GM21723 (cell line): ENCODE data around the gene ATRIP.

Source experiments
- ATAC-seq: cut with Tn5 transposase; IDR thresholded peaks from one replicate; pipeline ENCODE4 v1.9.1; 2021; ENCODE audit warnings: mild to moderate bottlenecking, moderate library complexity; ENCODE audit not compliant: unreplicated experiment

Gene ATRIP

DNA sequence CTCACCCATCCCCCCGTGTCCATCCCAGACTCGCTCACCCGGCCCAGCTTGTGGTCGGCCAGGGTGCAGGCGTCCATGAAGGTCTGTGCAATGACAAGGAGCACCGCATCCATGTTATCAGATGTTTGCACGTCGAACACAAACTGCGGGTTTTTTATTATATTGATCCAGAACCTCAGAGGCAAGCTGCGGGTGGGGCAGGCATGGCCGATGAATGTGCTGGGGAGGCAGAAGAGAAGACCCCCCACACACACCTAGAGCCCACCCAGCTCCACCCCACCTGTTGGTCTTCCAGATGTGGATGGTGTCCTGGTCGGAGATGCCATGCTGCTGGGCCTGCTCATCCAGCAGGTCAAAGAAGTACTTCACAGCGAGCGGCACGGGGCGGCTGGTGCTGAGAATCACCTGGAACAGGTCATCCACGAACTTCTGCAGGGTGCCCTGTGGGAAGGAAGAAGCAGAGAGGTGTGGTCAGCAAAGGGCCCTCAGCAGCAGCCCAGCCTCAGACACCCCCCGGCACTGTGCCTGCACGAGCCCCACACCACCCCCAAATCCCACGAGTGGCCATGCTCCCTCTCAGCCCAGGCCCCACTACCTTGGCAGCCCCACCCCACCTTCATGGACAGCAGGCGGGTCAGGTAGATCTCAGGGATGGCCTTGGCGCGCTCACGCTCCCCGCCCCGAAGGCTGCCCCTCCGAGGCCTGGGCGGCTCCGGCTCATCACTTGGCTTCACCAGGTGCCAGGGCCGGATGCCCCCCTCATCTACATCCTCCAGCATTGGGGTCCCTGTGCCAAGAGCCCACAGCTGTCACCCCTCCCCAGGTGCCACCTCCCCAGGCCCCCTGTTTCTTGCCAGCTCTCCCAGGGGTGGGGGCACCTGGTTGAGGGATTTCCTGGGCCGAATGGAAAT, 37.0 kb upstream of the ATRIP start:
- no peak for ATAC-seq

DNA sequence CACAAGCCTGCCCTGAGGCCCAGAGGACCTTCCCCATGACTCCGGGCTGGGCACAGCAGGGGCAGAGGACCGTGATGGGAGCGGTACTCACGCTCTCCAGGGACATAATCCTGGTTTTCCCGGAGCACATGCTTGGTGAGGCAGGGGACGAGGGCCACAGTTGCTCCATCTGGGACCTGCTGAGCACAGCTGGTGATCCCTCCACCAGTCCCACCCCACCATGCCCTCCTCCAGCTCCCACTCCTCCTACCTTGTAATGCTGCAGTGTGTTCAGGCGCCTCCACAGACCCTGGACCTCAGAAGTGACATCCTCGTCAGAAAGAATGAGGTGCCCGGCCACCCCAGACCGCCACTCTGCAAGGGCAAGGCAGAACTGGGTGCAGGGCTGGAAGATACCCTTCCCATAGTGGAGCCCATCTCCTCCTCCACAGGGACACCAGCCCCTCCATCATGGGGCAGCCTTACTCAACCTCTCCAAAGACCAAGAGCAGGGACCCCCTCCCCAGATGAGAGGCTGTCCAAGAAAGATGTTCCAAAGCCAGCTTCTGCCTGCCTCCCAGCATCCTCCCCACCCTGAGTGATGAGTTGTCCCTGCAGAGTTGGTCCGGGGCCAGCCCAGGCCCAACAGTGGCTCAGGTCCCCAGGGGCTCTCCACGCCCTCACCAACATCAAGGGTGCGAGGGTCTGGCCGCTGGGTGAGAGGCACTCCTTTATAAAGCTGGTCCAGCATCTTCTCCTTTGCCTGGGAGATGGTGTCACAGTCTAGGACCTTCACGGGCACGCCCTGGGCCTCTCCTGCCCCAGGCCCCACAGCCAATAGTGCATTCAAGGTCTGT, 36.1 kb upstream of the ATRIP start:
- no peak for ATAC-seq

DNA sequence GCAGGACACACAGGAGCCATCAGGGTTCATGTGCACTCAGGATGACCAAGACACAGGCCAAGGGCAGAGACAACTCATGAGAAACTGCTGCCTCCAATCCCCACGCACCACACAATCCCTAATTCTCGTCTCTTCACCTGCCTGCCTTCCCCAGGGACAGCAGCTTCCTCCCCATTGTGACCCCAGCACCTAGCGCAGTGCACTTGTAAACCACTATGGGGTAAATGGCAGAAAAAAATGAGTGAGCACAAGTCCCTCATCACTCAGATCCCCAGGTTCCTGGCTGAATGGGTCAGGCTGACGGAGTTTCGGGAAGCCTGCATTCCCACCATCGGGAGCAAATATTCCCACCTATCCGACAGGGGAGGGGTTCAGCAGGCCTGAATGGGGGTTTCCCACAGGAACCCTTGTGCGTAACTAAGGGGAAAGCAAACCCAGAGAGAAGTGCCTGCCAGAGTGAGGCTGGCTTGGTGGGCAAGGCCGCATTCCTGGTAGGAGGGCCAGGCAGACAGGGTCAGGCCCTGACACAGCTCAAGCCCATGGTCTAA, 35.4 kb upstream of the ATRIP start:
- ATAC-seq, result no peak

DNA sequence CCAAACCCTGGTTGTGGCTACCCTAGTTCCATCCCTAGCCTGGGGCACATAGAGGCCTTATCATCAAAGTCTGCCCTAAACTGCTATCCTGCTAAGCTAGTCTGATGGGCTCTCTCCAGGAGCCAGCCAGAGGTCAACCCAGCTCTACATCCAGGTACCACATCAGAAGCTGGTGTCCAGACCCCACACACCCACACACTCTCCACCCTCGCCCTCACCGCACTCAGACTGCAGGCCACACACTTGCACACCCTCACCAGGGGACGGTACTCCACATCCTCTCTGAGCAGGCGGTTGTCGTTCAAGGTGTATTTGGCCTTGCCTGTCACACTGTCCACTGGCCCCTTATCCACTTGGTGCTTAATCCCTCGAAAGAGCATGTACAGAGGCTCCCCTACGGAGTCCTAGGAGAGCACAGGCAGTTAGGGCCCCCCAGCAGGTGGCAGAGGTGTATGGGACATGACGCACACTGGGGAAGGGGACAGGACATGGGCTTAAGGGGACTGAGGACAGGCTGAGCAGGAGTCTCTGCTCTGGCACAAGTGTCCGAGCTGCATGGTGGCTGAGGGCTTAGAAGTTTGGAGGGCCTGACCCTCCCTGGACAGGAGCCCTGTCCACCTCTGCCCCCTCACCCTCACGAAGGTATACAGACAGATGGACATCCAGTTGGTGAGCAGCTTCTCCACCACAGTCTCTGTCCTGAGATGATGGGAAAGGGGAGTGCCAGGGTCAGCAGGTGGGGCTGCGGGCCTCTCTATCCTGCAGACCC, 34.7 kb upstream of the ATRIP start:
- ATAC-seq, result no peak

DNA sequence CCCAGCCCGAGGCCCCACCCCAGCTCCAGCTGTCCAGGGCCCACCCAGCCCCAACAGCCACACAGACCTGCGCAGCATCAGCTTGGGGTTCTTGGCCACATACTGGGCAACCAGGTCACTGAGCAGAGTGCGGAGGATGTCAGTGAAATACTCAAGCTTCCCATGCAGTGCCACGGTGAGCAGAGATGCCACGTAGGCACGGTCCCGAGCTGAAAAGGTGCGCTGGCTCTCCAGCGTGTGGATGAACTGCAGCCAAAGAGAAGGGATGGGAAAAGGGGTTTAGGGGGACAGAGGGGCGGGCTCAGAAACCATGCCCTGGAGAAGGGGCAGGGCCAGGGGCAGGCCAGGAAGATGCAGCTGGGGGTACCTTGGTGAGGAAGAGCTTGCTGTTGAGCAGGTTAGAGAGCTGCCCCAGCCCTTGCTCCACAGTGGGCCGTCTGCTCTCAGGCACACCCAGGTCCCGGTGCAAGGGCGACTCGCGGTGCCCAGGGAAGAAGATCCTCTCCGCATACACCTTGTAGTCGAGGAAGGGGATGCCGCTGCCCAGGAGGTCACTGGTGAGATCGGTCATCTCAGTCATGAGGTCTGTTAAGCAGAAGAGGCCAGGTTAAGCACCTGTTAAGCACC, 34.0 kb upstream of the ATRIP start:
- no peak for ATAC-seq

DNA sequence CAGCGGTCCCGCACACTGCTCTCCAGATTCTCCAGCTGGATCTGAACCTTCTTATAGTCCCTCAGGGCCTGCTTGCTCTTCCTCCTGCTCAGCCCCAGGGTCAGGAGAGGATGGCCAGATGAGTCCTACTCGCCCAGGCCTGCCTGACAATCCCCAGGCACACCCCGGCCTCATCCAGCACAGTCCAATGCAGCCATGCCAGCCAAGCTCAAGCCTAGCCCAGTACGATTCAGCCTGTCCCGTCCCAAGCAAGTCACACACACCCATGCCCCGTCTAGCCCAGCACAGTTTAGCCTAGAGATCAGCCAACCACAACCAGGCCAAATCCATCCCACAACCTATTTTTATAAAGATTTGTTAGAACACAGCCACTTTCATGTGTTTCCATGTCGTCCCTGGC, 33.5 kb upstream of the ATRIP start:
- ATAC-seq, result no peak

DNA sequence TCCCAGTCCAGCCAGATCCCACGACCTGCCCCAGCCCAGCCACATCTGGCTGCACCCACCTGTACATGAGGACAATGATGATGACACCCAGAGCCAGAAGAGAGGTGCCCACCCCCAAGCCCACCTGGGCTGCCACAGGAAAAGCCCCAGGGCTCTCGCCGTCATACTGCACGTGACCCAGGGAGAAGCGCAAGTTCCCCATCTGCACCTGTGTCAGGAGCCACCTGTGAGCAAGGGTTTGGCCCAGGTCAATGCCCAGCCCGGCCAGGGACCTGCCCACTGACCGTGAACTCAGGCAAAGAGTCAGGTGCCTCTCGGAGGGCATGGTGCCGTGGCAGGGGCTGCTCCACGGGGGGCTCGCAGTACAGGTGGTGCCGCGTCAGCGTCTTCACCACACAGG, 32.9 kb upstream of the ATRIP start:
- ATAC-seq, result no peak

DNA sequence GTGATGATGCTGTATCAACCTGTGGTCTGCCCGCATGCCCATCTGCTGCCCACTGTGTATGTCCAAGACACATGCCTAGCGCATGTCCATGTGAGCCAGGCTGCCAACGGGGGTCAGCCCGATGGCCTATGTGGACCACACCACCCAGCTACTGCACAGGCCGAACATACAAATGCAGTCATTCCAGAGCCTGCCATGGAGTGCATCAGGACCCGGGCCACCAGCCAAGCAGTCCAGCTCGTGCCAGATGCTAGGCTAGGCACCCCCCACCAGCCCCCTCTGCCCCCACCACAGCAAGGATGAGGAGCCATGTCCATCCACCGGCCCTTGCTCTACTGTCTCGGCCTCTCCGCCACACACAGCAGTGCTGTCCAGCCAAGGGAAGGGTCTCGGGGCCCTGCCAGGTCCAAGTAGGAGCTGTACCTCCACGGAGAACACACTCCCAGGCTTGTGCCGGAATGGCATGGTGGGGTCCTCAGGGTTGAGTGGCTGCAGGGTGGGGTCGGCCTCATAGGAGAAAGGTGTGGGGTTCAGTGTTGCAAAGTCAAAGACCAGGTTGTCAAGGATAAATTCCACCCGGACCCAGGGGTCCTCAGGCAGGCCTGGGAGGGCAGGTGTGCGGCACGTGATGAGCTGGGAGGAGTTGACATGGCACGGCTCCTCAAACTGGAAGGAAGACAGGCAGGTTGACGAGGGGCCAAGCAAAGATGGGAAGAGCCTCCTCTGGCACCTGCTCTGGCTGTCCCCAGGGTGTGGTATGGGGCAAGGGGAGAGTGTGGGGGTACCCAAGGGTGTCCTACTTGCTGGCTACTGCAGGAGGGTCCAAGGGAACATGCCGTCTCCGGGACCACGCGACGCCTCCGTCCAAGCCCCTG, 31.9 kb upstream of the ATRIP start:
- no peak for ATAC-seq

DNA sequence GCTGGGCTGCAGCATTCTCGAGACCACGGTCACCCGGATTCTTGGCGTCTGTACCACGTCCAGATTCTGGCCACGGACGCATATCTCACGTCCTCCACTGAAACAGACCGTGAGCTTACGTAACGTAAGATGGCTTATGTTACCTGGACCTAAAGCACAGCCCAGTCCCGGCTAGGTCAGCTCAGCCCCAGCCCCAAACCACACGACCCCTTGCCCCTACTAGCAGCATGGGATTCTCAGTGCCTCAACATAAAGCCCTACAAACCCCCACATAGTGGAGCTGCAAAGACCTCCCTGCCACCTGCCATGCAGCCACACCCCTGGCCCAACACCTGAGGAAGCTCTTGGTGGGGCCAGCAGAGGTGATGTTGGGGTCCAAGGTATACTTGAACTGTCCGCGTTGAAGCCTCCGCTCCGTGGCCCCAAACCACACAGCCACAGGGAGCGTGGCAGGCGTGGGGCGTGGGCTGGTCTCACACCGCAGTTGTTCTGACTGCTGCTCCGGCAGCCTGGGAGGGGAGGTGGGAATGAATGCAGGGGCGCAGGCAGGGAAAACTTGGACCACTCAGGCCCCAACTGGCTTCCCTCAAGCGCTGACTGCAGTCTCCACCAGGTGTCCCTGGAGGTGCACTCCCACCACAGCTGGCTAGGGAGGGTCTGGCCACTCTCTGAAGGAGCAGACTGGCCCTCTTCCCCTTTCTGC, 31.1 kb upstream of the ATRIP start:
- ATAC-seq, result no peak

DNA sequence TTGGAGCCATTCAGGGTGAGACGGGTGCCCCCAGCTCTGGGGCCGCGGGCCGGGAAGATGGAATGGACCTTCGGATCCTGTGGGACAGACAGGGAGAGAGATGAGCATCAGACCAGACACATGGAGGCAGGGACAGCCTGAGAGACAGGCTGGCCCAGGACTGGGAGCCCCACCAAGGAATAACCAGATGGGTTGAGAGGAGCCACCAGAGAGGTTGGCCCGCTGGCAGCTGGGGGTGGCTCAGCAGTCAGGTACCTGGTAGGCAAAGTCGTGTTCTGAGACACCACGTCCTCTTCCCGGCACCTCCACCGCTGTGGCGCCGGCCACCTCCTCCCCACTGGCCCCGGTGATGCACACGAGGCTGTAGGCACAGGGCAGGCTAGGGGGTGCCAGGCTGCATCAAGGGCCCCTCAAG, 30.4 kb upstream of the ATRIP start:
- ATAC-seq, result no peak

DNA sequence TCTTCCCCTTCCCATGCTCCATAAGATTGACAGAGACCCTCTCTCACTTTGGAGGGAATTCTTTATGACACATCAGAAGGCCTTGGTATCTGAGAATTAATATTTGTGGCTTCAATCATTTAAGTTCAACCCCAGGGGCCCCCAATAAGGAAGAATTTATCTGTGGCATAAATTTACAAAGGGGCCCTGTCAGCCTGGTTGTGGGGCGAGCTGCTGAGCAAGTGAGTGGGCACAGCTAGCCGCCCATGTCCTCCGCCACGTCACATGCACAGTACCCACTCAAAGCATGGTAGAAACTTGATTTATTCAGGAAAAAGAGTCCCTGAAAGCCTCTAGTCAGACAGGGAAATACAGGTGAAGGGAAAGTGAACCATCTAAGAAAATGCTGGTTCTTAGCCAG, 30.0 kb upstream of the ATRIP start:
- no peak for ATAC-seq

DNA sequence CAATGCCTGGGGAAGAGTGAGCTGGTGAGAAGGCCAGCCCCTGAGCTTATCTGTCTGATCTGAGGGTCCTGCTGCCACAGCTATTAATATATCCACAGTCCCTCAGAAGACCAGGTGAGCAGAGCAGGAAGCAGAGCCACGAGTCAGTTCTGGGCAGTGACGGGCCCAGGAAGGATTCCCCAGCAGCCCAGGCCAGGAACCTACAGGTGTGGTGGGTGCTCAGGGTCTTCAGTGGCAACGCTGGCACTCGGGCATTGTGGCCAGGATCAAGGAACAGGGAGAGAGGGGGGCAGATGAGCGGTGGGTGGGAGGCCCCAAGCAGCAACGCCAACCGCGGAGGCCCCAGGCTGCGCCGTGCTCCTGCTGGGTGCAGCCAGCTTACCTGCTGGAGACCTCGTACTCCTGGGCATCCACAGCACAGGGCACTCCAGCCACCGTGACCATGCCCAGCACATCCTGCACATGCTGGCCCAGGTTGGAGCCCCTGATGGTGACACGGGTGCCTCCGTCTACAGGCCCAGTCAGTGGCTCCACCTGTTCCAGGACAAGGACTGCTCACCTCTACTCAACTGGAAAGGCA, 28.9 kb upstream of the ATRIP start:
- no peak for ATAC-seq

DNA sequence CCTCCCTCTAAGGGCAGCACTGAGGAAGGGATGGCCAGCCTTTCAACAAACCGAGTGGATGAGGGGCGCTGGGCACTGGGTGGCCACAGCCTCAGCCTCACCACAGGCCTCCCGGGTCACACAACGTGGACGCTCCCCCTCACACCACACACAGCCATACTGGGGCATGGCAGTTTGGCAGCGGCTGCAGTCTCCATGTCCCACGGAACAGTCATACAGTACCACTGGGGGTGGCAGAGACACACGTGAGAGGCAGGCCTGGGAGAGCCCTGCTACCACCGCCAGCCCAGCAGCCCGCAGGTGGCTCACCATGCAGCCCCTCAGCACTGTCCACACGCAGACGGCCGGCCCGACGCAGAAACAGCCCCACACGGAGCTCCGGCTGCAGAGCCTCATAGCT, 28.4 kb upstream of the ATRIP start:
- no peak for ATAC-seq

DNA sequence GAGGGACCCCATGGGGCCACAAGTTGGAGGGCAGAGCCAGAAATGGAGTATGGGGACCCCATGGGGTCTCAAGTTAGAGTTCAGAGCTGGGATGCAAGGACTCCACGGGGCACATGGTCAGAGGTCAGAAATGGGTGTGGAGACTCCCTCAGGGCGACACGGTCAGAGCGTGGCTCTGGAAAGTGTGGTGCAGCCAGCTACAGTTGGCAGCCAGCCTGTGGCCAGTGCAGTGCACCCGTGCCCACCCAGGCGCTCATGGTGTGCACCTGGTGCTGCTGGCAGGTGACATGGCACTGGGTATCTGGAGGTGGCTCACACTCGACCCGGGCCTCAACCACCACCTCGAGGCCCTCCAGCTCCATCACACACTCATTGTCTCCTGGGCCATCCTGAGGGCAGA, 27.9 kb upstream of the ATRIP start:
- ATAC-seq, result no peak

DNA sequence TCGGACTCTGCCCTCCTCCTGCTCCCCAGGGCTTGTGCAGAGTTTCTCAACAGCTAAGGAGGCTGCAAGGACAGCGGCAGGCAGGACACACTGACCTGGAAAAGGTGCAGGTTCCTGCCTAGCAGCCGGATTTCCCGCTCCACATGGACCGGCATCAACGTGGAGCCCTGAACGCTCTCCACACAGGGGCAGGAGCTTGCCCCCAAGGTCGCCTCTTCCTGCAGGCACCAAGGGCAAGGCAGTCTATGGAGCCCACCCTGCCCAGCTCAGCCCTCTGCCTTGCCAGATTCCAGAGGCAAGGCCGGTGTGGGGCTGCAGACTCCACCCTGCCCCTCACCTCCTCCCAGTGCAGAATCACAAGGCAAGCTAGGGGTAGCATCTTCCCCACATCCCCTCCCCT, 27.4 kb upstream of the ATRIP start:
- no peak for ATAC-seq

DNA sequence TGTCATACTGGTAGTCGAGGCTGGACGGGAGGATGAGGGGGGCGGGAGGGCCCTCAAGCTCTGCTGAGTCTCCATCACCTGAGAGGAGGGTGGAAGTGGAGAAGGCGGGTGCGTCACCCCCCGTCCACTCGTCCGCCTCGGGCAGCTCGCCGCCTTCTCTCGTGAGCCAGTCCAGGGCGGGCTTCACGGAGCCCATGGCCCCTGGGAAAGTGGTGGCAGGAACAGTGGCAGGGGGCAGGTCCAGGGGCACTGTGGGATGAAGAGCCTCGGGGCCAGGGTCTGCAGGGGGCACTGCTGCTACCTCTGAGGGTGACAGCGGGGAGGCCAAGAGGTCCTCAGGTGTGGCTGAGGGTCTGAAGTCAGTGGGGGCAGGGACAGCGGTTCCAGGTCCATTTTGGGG, 26.9 kb upstream of the ATRIP start:
- ATAC-seq, result no peak

DNA sequence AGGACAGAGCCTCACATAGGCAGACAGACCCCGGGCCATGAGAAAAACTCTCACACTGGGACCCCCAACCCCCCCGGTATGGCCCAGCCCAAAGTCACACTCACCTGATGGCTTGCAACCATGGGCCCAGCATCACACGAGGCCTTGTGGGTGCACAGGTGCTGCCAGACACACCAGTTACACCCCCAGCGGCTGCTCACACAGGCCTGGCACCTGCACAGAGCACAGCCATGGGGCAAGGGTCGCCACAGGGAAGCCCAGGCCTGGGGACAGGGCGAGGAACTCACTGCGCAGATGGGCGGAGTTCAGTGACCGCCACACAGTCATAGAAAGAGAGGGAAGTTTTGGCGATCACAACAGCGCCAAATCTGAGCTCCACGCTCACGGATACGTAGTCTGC, 26.0 kb upstream of the ATRIP start:
- ATAC-seq, result no peak

DNA sequence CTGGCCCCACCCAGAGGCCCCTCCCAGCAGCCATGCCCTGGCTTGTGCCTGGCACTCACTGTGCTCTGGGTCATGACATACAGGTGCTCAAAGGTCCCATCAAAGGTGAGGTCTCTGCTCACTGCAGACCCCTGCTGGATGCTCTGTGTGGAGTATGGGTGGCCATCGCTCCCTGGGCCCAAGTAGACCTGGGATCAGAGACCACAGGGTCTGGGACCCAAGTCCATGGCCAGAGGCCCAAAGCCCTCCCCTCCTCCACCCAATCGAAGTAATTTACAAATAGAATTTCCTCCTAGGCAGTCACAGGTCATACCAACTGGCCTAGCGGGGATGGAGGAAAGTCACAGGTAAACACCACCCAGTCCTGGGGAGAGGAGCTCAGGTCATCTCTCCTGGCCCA, 24.3 kb upstream of the ATRIP start:
- no peak for ATAC-seq

DNA sequence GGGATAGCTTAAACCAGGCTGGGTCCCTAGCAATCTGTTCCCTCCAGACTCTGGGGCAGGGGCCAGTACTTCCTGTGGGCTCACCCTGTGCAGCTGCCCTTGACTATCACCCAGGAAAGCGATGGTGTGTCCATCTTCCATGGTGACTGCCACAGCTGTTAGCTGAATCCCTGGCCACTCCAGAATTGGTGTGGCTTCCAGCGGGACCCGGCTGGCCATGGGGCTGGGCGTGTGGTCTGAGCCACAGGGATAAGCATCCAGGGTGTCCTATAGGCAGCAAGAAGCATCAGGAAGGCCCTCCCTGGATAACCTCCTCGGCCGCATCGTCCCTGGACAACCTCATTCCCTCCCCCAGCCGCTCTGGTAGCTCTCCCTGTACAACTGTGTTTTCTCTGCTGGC, 23.9 kb upstream of the ATRIP start:
- ATAC-seq, result no peak
